SK-N-SH (cell line): Measurements from ENCODE around the gene MTUS2. TPM values are rescaled to one million over a fixed set of nuclear protein-coding genes. Genes with fewer than 3 reads are reported as not detected.
A peak's percentile ranks its signal among the peaks of the same experiment; 100 is the strongest.

Experiments used
- ELF1 ChIP-seq: IDR thresholded peaks from 2 replicates; pipeline ENCODE4 v1.4.0; 2012
- EP300 ChIP-seq, 2 experiments: IDR thresholded peaks; 2 replicates each; pipeline versions ENCODE4 v1.4.0 to v1.6.1; 2012; ENCODE audit warnings: borderline replicate concordance in 1 of 2, low read depth in 1 of 2, low read length in 1 of 2
- EZH2phosphoT487 ChIP-seq: fragments of 200-600 bp; sonication (generic); IDR thresholded peaks from 2 replicates; pipeline ENCODE4 v1.6.1; 2017; ENCODE audit warnings: low read depth, mixed run types, mild to moderate bottlenecking, antibody characterized with exemption, moderate library complexity, borderline replicate concordance
- FOSL2 ChIP-seq: IDR thresholded peaks from 2 replicates; pipeline ENCODE4 v1.4.0; 2012; ENCODE audit warnings: low read depth, mild to moderate bottlenecking, moderate library complexity, borderline replicate concordance
- GABPA ChIP-seq: IDR thresholded peaks from 2 replicates; pipeline ENCODE4 v1.4.0; 2012; ENCODE audit warnings: low read depth, mild to moderate bottlenecking
- JUND ChIP-seq: IDR thresholded peaks from 2 replicates; pipeline ENCODE4 v1.4.0; 2012
- MEF2A ChIP-seq: IDR thresholded peaks from 2 replicates; pipeline ENCODE4 v1.4.0; 2012; ENCODE audit warnings: low read depth, borderline replicate concordance
- NRF1 ChIP-seq: IDR thresholded peaks from 2 replicates; pipeline ENCODE4 v1.6.1; 2012; ENCODE audit warnings: low read depth, mild to moderate bottlenecking, low read length
- POLR2AphosphoS5 ChIP-seq: IDR thresholded peaks from 2 replicates; pipeline ENCODE4 v1.6.1; 2012; ENCODE audit warnings: low read depth, low read length
- RCOR1 ChIP-seq: fragments of 150-350 bp; IDR thresholded peaks from 2 replicates; pipeline ENCODE4 v1.6.1; 2017; ENCODE audit warnings: antibody characterized with exemption, low read length
- RFX5 ChIP-seq: IDR thresholded peaks from 2 replicates; pipeline ENCODE4 v1.6.1; 2012; ENCODE audit warnings: mild to moderate bottlenecking, improper control_type of control experiment, low read length
- RXRA ChIP-seq: IDR thresholded peaks from 2 replicates; pipeline ENCODE4 v1.4.0; 2012; ENCODE audit warnings: low read depth, mild to moderate bottlenecking, borderline replicate concordance
- SIN3A ChIP-seq: IDR thresholded peaks from 2 replicates; pipeline ENCODE4 v1.6.1; 2012; ENCODE audit warnings: low read depth, mild to moderate bottlenecking, low read length, moderate library complexity, borderline replicate concordance
- TEAD4 ChIP-seq: IDR thresholded peaks from 2 replicates; pipeline ENCODE4 v1.4.0; 2012; ENCODE audit warnings: mild to moderate bottlenecking, borderline replicate concordance; ENCODE audit not compliant: insufficient read depth
- YY1 ChIP-seq: IDR thresholded peaks from 2 replicates; pipeline ENCODE4 v1.4.0; 2012; ENCODE audit warnings: low read depth, mild to moderate bottlenecking
- polyA plus RNA-seq, 3 experiments: library from polyadenylated mRNA; depleted of rRNA; stranded (reverse); fragments of >200 nt; gene quantifications; 2 replicates each; pipeline ENCODE4 v1.2.3, GENCODE V29; 2012
- TF ChIP-seq, protein P1 (sequence below): IDR thresholded peaks from 2 replicates; pipeline ENCODE4 v1.6.1; 2012; ENCODE audit warnings: mild to moderate bottlenecking, low read depth, low read length, moderate library complexity
- TF ChIP-seq, protein P2 (sequence below): fragments of 150-350 bp; IDR thresholded peaks from 2 replicates; pipeline ENCODE4 v1.6.1; 2017; ENCODE audit warnings: antibody characterized with exemption, low read length, low read depth, borderline replicate concordance
- TF ChIP-seq, protein P3 (sequence below): fragments of 200-600 bp; sonication (generic); IDR thresholded peaks from 2 replicates; pipeline ENCODE4 v1.6.1; 2017; ENCODE audit warnings: antibody characterized with exemption, mild to moderate bottlenecking, moderate library complexity
- TF ChIP-seq, protein P4 (sequence below): IDR thresholded peaks from 2 replicates; pipeline ENCODE4 v1.4.0; 2012; ENCODE audit warnings: low read depth, borderline replicate concordance
- TF ChIP-seq, protein P5 (sequence below): IDR thresholded peaks from 2 replicates; pipeline ENCODE4 v1.4.0; 2012; ENCODE audit warnings: low read depth

The MTUS2 gene
- polyA plus RNA-seq, 1 of the 3 experiments (the other 2 are of a cell fraction) = 1.7 TPM

DNA sequence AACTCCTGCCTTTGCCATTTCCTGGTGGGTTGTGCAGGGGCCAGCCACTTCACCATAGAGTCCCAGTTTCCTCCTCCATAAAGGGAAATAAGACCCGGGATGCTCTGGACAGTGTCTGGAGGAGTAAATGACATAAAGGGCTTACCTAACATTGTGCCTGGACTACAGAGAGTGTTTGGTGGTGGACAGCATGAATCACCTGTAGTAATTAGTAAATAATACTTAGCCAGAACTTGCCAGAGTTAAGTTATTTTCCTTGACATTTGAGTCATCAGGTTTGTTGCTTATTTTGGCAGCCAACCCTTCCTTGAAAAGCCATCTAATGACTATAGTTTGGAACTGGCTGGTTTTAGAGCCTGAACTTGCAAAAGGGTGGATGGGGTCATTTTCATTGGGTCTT is 616.2 kb downstream of the MTUS2 start (continued):
- TF ChIP-seq, protein P1, sequence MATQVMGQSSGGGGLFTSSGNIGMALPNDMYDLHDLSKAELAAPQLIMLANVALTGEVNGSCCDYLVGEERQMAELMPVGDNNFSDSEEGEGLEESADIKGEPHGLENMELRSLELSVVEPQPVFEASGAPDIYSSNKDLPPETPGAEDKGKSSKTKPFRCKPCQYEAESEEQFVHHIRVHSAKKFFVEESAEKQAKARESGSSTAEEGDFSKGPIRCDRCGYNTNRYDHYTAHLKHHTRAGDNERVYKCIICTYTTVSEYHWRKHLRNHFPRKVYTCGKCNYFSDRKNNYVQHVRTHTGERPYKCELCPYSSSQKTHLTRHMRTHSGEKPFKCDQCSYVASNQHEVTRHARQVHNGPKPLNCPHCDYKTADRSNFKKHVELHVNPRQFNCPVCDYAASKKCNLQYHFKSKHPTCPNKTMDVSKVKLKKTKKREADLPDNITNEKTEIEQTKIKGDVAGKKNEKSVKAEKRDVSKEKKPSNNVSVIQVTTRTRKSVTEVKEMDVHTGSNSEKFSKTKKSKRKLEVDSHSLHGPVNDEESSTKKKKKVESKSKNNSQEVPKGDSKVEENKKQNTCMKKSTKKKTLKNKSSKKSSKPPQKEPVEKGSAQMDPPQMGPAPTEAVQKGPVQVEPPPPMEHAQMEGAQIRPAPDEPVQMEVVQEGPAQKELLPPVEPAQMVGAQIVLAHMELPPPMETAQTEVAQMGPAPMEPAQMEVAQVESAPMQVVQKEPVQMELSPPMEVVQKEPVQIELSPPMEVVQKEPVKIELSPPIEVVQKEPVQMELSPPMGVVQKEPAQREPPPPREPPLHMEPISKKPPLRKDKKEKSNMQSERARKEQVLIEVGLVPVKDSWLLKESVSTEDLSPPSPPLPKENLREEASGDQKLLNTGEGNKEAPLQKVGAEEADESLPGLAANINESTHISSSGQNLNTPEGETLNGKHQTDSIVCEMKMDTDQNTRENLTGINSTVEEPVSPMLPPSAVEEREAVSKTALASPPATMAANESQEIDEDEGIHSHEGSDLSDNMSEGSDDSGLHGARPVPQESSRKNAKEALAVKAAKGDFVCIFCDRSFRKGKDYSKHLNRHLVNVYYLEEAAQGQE = no peak
- peak; percentile 73 for TF ChIP-seq JUND
- TF ChIP-seq NRF1 = no peak
- no peak for TF ChIP-seq RCOR1
- TF ChIP-seq RFX5 = no peak
- peak; percentile 48; the same call in 1 of the 2 replicates for TF ChIP-seq RXRA
- no peak for TF ChIP-seq EZH2phosphoT487
- TF ChIP-seq SIN3A = no peak
- TF ChIP-seq, protein P2, sequence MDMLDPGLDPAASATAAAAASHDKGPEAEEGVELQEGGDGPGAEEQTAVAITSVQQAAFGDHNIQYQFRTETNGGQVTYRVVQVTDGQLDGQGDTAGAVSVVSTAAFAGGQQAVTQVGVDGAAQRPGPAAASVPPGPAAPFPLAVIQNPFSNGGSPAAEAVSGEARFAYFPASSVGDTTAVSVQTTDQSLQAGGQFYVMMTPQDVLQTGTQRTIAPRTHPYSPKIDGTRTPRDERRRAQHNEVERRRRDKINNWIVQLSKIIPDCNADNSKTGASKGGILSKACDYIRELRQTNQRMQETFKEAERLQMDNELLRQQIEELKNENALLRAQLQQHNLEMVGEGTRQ = no peak
- TF ChIP-seq FOSL2 = peak; percentile 82
- no peak for TF ChIP-seq GABPA
- TF ChIP-seq YY1 = no peak
- TF ChIP-seq POLR2AphosphoS5 = peak; percentile 53; the same call in 1 of the 2 replicates
- TF ChIP-seq, protein P3, sequence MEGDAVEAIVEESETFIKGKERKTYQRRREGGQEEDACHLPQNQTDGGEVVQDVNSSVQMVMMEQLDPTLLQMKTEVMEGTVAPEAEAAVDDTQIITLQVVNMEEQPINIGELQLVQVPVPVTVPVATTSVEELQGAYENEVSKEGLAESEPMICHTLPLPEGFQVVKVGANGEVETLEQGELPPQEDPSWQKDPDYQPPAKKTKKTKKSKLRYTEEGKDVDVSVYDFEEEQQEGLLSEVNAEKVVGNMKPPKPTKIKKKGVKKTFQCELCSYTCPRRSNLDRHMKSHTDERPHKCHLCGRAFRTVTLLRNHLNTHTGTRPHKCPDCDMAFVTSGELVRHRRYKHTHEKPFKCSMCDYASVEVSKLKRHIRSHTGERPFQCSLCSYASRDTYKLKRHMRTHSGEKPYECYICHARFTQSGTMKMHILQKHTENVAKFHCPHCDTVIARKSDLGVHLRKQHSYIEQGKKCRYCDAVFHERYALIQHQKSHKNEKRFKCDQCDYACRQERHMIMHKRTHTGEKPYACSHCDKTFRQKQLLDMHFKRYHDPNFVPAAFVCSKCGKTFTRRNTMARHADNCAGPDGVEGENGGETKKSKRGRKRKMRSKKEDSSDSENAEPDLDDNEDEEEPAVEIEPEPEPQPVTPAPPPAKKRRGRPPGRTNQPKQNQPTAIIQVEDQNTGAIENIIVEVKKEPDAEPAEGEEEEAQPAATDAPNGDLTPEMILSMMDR = no peak
- peak; percentile 81 for TF ChIP-seq MEF2A
- TF ChIP-seq ELF1 = no peak
- TF ChIP-seq, protein P4, sequence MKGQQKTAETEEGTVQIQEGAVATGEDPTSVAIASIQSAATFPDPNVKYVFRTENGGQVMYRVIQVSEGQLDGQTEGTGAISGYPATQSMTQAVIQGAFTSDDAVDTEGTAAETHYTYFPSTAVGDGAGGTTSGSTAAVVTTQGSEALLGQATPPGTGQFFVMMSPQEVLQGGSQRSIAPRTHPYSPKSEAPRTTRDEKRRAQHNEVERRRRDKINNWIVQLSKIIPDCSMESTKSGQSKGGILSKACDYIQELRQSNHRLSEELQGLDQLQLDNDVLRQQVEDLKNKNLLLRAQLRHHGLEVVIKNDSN = no peak
- peak; percentile 54; the same call in 1 of the 2 replicates for TF ChIP-seq TEAD4
- TF ChIP-seq, protein P5, sequence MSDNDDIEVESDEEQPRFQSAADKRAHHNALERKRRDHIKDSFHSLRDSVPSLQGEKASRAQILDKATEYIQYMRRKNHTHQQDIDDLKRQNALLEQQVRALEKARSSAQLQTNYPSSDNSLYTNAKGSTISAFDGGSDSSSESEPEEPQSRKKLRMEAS = no peak
- peak; percentile 31 to 81; a peak in 2 of 4 replicates for TF ChIP-seq EP300 (IDR thresholded peaks at IDR 0.05; ENCODE audit: borderline replicate concordance in 1 of 2, low read depth in 1 of 2, low read length in 1 of 2)
